ENCODE measurements around the gene SLC51B. TPM values are rescaled to one million over a fixed set of nuclear protein-coding genes. Genes with fewer than 3 reads are reported as not detected.

Gene SLC51B
- total and polyA plus RNA-seq, 9 of the 15 experiments (the other 6 are each of a cell fraction or from before 2014, with no cell fraction given): not detected

DNA sequence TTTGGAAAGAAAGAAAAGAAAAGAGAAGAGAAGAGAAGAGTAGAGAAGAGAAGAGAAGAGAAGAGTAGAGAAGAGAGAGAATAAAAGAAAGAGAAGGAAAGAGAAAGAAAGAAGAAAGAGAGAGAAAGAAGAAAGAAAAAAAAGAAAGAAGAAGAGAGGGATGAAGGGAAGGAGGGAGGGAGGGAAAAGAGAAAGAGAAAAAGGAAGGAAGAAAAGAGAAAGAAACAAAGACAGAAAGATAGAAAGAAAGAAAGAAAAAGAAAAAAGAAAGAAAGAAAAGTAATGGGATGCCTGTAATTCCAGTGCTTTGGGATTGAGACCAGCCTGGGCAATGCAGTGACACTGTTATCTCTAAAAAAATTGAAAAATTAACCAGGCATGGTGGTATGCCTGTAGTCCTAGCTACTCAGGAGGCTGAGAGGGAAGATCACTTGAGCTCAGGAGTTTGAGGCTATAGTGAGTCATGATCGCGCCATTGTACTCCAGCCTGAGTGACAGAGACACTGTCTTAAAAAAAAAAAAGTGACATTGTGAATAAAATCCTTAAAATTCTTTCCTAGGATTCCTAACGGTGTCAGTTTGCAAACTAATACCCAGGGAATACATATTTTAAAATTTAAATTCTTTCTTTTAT lies 20.9 kb downstream of the SLC51B start (continued):
- TF ChIP-seq, protein P1, sequence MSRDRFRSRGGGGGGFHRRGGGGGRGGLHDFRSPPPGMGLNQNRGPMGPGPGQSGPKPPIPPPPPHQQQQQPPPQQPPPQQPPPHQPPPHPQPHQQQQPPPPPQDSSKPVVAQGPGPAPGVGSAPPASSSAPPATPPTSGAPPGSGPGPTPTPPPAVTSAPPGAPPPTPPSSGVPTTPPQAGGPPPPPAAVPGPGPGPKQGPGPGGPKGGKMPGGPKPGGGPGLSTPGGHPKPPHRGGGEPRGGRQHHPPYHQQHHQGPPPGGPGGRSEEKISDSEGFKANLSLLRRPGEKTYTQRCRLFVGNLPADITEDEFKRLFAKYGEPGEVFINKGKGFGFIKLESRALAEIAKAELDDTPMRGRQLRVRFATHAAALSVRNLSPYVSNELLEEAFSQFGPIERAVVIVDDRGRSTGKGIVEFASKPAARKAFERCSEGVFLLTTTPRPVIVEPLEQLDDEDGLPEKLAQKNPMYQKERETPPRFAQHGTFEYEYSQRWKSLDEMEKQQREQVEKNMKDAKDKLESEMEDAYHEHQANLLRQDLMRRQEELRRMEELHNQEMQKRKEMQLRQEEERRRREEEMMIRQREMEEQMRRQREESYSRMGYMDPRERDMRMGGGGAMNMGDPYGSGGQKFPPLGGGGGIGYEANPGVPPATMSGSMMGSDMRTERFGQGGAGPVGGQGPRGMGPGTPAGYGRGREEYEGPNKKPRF (IDR thresholded peaks at IDR 0.05; ENCODE audit: low read depth, low read length): no peak
- TF ChIP-seq, protein P2, sequence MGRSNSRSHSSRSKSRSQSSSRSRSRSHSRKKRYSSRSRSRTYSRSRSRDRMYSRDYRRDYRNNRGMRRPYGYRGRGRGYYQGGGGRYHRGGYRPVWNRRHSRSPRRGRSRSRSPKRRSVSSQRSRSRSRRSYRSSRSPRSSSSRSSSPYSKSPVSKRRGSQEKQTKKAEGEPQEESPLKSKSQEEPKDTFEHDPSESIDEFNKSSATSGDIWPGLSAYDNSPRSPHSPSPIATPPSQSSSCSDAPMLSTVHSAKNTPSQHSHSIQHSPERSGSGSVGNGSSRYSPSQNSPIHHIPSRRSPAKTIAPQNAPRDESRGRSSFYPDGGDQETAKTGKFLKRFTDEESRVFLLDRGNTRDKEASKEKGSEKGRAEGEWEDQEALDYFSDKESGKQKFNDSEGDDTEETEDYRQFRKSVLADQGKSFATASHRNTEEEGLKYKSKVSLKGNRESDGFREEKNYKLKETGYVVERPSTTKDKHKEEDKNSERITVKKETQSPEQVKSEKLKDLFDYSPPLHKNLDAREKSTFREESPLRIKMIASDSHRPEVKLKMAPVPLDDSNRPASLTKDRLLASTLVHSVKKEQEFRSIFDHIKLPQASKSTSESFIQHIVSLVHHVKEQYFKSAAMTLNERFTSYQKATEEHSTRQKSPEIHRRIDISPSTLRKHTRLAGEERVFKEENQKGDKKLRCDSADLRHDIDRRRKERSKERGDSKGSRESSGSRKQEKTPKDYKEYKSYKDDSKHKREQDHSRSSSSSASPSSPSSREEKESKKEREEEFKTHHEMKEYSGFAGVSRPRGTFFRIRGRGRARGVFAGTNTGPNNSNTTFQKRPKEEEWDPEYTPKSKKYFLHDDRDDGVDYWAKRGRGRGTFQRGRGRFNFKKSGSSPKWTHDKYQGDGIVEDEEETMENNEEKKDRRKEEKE (IDR thresholded peaks at IDR 0.05; ENCODE audit: borderline replicate concordance in 1 of 2, control insufficient read depth in 1 of 2, low read depth in 2 of 2, low read length in 1 of 2): 0 out of 4 replicates have a peak, but pooled peaks of 1 of the 2 experiments have one; percentile 46
- TF ChIP-seq ZBTB7A (IDR thresholded peaks at IDR 0.05; ENCODE audit: borderline replicate concordance, control insufficient read depth, low read depth, low read length) (no peak), DMBX1 (CRISPR knock-in tag; IDR thresholded peaks at IDR 0.05; ENCODE audit: borderline replicate concordance) (no peak), KLF6 (CRISPR knock-in tag; IDR thresholded peaks at IDR 0.05; ENCODE audit: borderline replicate concordance) (no peak)
- TF ChIP-seq, protein P3, sequence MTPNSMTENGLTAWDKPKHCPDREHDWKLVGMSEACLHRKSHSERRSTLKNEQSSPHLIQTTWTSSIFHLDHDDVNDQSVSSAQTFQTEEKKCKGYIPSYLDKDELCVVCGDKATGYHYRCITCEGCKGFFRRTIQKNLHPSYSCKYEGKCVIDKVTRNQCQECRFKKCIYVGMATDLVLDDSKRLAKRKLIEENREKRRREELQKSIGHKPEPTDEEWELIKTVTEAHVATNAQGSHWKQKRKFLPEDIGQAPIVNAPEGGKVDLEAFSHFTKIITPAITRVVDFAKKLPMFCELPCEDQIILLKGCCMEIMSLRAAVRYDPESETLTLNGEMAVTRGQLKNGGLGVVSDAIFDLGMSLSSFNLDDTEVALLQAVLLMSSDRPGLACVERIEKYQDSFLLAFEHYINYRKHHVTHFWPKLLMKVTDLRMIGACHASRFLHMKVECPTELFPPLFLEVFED (CRISPR knock-in tag; conservative IDR thresholded peaks at IDR 0.05): 0 out of 2 replicates have a peak, but pooled peaks have one; percentile 37
- TF ChIP-seq, protein P4, sequence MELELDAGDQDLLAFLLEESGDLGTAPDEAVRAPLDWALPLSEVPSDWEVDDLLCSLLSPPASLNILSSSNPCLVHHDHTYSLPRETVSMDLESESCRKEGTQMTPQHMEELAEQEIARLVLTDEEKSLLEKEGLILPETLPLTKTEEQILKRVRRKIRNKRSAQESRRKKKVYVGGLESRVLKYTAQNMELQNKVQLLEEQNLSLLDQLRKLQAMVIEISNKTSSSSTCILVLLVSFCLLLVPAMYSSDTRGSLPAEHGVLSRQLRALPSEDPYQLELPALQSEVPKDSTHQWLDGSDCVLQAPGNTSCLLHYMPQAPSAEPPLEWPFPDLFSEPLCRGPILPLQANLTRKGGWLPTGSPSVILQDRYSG (tag; conservative IDR thresholded peaks at IDR 0.05; ENCODE audit: low read depth): no peak
- TF ChIP-seq, protein P5, sequence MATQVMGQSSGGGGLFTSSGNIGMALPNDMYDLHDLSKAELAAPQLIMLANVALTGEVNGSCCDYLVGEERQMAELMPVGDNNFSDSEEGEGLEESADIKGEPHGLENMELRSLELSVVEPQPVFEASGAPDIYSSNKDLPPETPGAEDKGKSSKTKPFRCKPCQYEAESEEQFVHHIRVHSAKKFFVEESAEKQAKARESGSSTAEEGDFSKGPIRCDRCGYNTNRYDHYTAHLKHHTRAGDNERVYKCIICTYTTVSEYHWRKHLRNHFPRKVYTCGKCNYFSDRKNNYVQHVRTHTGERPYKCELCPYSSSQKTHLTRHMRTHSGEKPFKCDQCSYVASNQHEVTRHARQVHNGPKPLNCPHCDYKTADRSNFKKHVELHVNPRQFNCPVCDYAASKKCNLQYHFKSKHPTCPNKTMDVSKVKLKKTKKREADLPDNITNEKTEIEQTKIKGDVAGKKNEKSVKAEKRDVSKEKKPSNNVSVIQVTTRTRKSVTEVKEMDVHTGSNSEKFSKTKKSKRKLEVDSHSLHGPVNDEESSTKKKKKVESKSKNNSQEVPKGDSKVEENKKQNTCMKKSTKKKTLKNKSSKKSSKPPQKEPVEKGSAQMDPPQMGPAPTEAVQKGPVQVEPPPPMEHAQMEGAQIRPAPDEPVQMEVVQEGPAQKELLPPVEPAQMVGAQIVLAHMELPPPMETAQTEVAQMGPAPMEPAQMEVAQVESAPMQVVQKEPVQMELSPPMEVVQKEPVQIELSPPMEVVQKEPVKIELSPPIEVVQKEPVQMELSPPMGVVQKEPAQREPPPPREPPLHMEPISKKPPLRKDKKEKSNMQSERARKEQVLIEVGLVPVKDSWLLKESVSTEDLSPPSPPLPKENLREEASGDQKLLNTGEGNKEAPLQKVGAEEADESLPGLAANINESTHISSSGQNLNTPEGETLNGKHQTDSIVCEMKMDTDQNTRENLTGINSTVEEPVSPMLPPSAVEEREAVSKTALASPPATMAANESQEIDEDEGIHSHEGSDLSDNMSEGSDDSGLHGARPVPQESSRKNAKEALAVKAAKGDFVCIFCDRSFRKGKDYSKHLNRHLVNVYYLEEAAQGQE (IDR thresholded peaks at IDR 0.05; ENCODE audit: borderline replicate concordance): no peak
- TF ChIP-seq, protein P5 (CRISPR knock-in tag; IDR thresholded peaks at IDR 0.05; ENCODE audit: low read depth): no peak
